Activated CD4-positive, CD25-positive, alpha-beta regulatory T cell (primary cell): ENCODE measurements around the gene ANO3.

Experiments used
- DNase-seq, 4 experiments: peaks; one replicate each; lab custom pipeline; 2025; lab: John Stamatoyannopoulos, UW

ANO3 gene

DNA sequence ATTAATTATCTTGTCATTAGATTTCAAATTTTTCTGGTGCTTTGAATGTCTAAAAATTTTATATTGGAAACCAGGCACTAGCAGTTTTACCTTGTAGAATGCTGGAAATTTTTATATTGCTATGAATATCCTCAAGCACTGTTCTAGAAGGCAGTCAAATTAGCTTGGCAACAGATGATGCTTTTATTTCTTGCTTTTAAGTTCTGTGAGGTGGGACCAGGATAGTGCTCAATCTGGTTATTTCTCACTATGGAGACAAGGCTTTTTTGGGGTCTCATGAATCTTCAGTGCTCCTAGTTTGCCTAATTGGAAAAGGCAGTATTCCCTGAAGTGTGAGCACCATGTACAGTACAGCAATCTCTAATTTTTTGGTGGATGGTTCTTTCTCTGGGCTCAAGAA lies 27.1 kb downstream of the ANO3 start:
- no peak for DNase-seq

DNA sequence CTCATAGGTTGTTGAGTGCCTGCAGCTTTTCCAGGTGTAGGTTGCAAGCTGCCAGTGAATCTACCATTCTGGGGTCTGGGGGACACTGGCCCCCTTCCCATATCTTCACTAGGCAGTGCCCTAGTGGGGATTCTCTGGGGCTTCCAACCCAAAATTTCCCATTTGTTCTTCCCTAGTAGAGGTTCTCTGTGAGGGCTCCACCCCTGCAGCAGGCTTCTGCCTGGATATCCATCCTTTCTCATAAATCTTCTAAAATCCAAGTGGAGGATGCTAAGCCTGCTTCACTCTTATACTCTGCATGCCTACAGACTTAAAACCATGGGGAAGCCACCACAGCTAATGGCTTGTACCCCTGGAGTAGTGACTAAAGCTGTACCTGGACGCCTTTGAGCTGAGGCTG lies 33.4 kb downstream of the ANO3 start:
- no peak for DNase-seq

DNA sequence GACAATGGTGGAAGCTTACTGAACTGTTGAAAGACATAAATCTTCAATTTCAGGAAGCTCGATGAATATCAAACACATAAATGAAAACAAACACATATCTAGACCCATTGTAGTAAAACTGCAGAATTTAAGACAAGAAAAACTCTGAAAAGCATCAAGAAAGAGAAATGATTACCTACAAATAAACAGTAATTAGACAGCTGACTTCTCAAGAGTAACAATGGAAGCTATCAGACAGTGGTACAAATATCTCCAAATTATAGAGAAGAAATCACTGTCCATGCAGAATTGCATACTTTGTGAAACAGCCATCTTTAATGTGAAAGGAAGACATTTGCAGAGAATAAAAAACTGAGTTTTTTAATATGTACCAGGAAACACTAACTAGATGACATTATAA lies 45.7 kb downstream of the ANO3 start:
- no peak for DNase-seq

DNA sequence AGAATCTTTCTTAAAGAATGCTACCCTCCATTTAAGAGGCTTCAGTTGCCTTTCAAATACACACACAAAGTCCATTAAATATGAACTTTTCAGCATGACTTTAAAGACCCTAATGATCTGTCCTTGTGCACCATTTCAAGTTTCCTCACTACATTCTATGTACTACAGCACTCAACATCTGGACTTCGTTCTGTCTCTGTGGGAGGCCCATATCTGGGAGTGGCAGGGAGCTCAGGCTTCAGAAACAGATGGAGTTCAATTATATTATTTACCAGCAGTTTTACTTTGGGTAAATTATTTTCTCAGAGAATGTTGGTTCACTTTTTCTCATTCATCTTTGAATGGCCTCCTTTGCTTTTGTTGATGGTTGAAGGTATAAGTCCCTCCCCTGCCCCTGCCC lies 67.4 kb downstream of the ANO3 start:
- DNase-seq = no peak

DNA sequence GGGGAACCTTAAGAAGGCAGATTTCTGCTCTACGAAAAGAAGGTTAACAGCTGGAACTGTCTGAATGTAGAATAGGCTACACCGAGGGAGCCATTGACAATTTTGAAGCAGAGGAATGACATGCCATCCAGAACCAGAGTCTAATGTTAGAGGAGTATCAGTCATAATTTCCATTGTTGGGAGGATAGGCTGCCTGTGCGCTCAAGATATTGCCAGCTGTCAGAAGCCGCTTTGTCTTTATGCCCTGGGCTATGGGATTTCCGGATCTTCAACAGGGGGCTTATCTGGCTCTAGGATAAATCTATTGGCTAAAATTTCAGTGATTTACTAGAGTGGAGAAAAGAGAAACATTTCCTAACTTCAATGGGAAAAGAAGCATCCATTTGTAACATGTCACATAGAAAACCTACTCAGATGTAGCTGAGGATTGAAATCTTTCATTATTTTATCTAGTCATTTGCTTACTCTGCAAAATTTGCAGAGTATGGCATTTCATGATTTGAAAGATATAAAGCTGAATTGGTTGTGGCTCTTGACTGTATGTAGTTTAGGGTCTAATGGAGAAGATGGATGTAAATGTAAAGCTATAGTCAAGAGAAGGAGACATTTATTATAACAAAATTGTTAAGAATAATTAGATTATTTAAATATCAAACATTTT lies 78.9 kb downstream of the ANO3 start:
- DNase-seq = no peak

DNA sequence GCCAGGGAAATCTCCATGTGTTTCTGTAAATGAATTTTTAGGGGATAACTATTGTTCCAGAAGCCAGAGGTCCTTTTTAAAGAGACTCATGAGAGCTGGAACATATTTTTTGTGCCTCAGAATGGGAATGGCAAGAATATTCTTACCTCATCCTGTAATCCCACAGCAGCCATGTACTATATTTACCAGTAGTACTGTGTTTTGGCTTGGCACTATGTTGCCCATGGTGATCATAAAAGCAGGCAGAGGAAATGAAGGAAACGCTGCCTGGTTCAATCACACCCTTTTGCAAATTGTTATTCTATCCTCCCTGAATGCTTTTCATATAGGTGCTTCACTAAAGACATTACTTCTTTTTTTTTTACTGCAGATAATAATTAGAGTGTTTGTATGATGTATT lies 81.0 kb downstream of the ANO3 start:
- DNase-seq = no peak

DNA sequence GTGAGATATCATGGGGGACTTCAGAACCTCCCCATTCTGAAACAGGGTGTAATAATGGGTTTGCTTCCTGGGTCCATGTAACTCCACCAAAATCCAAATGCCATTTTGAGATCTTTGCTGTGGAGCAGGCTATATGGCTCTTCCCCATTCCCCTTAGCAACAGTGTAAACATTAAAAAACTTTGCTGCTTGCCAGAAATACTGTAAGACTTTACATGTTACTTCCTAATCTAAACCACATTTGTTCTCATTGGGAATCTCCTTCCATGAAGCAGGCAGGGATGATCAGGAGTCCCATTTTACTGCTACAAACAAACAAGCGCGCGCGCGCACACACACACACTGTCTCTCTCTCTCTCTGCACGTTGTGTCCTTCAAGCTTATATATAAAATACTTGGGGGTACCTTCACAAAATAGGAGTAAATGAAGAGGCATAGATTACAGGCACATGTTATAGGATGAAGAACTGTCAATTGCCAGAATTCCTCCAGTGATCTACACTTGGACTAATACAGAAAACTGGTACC lies 86.5 kb downstream of the ANO3 start:
- DNase-seq = no peak

DNA sequence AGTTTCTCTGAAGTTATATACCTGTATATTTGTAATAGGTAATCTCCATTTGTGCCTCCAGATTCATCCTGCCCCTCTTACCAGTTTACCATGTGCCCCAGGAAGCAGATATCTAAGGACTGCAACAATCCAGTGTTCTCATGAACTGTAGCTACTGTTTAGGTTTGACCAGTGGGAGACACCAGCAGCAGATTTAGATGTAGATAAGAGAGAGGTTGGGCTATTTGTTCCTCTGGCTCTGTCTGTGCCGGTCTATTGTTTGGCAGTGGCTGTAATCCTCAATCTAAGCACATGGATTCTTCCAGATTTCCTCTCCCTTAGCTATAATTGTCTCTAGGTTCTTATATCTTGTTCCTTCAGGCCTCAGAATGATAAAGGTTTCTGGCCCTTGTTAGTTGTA lies 88.4 kb downstream of the ANO3 start:
- DNase-seq = no peak

DNA sequence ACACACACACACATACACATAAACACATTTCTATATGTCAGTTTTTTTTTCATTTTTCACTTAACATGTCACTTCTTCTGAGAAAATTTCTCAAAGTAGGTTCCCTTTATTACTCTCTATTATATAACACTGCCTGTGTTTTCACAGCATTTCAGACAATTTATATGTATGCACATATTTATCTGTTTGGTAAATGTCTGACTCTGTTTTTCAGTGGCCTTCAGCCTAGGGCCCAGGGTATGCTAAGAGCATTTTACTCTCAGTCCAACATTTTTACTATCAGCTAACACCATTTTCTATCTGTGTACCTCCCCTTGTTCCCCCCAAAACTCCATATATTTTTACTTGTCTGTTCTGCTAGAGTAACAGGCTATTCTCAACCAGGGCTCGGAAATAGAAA lies 92.3 kb downstream of the ANO3 start:
- DNase-seq = no peak

DNA sequence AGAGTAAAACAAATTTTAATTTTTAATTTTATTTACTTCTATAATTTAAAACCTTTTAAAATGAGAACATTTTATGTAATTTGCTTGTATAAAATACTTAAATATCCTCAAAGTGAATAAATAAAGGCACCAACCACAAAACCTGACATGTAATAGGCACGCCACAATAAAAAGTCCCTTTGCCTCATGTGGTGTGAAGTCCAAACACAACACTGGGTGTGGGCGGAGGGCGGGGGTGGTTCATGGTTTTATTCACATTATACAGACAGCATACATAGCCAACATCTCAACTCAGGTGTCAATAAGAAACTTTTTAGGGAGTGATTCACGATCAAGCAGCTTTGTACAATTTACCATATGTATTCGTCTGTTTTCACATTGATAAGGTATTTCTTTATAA lies 107.9 kb downstream of the ANO3 start:
- no peak for DNase-seq

DNA sequence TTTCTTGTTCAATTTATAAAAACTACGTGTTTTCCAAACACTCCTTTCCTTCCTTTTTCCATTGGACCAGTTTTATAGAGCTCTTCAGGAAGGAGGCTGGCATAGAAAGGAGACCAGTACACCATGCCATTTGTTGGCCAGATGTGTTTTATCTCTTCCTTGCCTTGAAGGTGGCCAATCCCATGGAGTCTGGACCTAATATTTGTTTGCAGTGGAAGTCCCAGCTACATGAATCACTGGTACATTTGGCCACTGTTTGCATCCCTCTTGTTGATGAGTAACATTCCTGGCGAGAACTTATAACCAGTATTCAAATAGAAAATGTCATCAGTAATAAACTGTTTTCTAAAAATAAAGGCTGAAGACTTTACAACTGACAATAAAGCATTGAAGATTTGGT lies 110.2 kb downstream of the ANO3 start:
- DNase-seq = no peak

DNA sequence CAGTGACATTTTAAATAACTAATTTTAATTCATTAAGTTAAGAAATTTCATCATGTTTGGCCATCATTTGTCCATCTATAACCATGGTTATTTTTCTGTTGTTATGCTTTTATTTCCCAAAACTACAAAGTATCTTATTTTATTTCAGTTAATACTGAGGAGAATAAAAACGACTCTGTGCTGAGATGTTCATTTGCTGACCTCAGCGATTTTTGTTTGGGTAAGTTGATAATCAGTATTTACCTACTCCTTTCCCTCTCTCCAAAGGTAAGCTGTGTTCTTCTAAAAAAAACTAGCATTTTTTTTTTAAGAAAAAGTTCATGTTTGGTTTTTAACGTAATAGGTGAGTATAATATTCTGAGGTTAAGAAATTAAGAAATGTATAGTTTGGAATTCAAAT lies 111.7 kb downstream of the ANO3 start:
- no peak for DNase-seq

DNA sequence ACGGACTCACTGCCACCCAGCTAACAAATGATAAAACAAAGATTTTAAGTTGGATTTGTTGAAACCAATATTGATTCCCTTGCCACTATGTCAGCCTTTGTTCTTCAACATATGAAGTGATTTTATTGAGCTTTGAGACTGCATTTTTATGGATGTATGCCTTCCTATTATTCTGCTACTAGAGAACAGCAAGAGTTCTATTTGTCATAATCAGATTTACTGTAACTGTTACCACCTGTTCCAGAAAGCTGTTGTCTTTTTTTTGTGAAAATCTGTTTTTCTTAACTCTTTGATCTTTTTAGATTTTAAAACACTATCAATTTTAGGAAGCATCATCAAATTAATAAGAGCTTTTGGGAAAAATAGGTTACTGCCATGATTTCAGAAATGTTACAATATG lies 125.7 kb downstream of the ANO3 start:
- no peak for DNase-seq

DNA sequence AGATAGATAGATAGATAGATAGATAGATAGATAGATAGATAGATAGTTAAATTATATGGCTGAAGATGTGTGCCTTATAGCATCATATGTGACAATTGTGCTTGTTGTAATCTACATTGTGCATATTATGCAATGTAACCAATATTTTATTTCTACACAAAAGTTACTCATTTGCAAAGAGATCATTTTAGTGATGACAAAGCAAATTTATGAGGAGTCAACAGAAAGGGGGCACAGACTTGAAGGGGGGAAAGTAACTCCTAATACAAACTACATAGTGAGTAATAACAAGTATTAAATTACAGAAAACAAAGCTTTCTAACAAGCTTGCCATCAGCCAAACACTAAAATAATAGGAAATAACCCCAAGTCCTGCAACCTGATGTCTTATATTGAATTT lies 133.3 kb downstream of the ANO3 start:
- no peak for DNase-seq

DNA sequence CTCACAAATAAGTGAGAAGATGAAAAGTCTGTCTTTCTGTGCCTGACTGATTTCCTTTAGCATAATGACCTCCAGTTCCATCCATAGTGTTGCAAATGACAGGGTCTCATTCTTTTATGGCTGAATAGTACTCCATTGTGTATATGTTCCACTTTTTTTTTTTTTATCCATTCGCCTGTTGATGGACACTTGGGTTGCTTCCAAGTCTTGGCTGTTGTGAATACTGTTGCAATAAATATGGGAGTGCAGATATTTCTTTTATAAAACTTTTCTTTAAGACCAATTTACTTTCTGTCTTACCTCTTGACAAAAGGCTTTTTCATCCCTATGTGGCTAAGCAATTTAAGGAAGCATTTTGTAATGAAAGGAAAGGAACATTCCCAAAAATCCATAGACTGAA lies 135.6 kb downstream of the ANO3 start:
- DNase-seq = no peak

DNA sequence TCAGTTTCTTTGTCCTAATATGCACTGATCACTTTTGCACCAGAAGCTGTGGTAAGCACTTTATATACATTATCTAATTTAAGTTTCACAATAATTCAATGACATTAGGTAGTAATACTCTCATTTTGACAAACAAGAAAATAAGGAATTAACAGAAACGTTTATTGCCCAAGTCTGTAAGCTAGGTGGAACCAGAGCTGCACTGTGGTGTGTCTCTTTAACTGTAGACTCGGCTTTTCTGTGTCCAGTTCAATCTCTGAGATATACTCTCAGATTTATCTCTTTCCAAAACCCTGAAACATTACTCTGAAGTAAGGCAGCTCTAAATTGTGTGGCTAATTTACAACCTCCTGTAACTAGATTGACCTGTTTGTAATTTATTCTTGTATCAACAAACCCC lies 139.1 kb downstream of the ANO3 start:
- DNase-seq = no peak

DNA sequence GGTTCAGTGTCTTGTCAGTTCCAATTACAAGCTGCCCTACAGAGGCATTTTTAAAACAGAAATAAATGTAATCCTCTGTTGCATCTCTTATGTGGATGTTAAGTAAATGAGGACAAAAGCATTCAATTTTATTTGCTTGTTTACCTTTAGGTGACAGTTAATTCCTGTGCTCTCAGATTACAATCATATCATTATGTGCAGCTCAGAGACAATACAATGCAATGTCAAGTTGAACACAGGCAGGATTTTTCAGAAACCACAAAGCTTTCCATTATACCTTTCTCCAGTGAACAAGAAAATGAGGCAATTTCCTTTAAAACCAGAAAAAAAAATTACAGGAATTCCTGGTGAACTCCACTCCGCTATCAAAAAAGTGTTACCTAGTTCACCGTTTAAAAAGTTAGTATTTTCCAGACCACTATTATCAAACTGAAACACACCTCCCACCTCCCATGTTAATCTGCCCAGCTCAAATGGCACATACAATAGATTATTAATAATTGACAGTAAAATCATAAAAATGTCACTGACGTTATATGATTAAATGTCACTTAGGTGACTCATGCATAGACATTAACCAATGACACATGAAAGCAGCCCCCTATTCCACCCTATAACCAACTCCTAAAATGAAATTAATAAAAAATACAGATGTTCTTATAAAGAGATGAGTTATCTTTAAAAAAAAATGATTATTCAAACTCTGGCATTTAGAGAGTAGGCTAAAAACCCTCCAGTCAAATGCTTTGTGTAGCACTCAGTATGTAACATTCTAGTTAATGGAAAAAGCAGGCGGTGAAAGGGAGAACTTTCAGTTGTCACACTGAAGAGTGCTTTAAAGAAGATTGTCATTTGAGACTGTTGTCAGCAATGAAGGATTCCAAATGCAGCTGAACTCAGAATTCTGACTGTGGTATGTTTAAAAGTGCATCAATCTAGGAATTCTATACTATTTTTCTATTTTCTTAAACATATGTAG lies 141.6 kb downstream of the ANO3 start:
- DNase-seq = no peak

DNA sequence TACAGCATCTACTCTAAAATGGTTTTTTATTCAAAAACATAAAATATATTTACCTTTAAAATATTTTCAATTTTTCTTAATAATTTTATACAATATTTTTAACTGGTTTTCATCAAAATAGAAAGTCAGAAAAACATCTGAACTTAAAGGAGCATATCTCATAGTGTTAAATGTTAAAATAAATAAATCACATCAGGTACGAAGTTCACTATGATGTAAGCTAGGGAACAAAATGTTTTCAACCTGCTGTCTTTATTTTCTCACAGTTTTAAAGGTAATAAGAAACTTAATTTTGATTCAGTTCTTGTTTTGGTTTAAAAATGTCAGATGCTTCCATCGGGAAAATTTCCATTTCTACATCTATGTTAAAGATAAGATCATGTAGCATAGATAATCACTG lies 142.5 kb downstream of the ANO3 start:
- DNase-seq = no peak

DNA sequence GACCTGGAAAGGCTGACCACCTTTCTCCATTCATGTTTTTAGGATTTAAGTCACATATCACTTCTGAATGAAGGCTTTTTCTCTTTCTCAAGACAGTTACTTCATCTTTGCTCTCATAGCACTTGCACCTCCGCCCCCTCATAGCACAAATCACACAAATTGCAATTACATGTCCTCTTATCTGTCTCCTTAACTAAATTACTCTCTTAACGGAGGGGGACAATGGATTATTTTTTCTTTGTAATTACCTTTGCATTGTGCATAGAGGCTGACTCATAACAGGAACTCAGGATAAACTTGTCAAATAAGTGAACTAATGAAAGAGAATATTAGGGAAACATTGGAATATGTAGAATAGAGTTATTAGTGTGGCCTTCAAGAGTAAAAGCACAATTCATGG lies 145.5 kb downstream of the ANO3 start:
- DNase-seq = no peak

DNA sequence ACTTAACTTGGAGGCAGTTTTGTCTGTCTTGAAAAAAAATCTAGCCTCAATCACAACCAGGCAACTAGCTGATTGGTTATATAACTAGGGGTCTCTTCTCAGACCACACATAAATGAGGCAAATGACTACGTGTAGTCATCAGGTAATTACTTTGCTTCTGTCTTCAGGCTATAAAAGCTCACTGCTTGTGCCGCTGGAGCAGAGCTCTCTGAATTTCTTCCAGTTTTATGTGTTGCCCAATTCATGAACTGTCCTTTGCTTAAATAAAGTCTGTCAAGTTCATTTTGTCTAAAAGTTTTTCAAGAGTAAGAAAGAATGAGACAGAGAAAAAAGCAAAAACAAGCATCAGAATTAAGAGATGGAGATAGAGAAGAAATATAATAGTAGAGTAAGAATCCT lies 146.8 kb downstream of the ANO3 start:
- no peak for DNase-seq

DNA sequence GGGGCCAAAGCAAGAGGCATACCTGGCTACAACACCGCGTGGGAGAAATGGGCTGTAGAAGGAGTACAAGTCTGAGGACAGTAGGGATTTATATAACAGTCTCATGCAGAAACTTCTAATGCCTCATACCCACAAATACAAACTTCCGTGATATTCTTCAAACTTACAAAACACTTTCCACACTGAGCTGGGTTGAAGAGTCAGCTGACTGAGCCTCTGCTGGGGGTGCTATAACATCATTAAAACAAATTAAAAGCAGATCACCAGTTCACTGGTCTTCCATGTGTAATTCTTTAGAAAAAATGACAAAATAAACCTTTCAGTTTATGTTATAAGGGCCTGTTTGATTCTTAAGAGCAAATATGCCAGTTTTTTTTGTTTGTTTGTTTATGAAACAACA lies 148.1 kb downstream of the ANO3 start:
- DNase-seq = no peak

DNA sequence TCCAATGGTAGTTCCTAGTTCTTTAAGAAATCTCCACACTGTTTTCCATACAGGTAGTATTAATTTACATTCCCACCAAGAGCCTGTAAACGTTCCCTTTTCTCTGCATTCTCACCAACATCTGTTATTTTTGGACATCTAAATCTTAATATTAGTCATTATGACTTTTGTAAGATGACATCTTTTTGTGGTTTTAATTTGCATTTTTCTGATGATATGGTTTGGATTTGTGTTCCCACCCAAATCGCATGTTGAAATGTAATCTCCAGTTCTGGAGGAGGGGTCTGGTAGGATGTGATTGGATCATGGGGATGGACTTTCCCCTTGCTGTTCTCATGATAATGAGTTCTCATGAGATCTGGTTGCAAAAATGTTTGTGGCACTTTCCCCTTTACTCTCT lies 151.2 kb downstream of the ANO3 start:
- no peak for DNase-seq

DNA sequence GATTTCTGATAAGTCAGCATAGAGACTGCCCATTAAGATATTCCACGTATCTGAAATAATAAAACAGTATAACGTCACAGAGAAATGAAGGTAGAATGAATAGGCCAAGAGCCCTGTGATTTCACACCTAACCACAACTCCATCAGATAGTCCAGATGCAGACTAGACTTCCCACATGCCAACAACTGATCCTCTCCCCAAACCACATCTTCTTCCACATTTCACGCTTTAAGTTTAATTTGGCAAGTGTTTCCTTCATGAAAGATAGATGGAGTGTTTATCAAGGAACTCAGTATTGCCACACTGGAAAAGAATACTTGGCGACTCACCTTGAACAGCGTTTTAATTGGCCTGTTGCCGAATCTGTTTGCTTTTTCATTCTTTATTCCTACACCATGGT lies 158.6 kb downstream of the ANO3 start:
- no peak for DNase-seq
